Bronchial epithelial cell (primary cell): ENCODE data around the gene MAN1C1. TPM values are rescaled to one million over a fixed set of nuclear protein-coding genes. Genes with fewer than 3 reads are reported as not detected.
A peak's percentile ranks its signal among the peaks of the same experiment; 100 is the strongest.

Experiments used
- DNase-seq: peaks from one replicate; pipeline ENCODE4 v3.0.0-alpha.2; 2010; ENCODE audit warnings: low read depth
- FAIRE-seq: peaks from 2 replicates; lab custom pipeline; 2011; peaks lifted over from hg19 to GRCh38; lab: Jason Lieb, UNC
- H3K27me3 ChIP-seq: 2 replicates; pipeline ENCODE4 v1.5.1; 2011; ENCODE audit warnings: low read length; ENCODE audit not compliant: control insufficient read depth, insufficient read depth
- H3K36me3 ChIP-seq: 2 replicates; pipeline ENCODE4 v1.5.1; 2011; ENCODE audit warnings: low read length; ENCODE audit not compliant: control insufficient read depth, insufficient read depth
- H3K4me3 ChIP-seq: 2 replicates; pipeline ENCODE4 v1.5.1; 2011; ENCODE audit warnings: mild to moderate bottlenecking, low read depth, low read length, control low read depth
- CTCF ChIP-seq: IDR thresholded peaks from 2 replicates; pipeline ENCODE4 v1.5.1; 2011; ENCODE audit warnings: mild to moderate bottlenecking, moderate library complexity, low read length, control low read depth, inconsistent platforms; ENCODE audit not compliant: insufficient read depth, severe bottlenecking
- total RNA-seq: library from RNA; depleted of rRNA; stranded (reverse); fragments of >200 nt; gene quantifications from 2 replicates; pipeline ENCODE4 v1.2.1, GENCODE V29; 2014

The MAN1C1 gene
- total RNA-seq, 1 donor from 2014 or later = under 0.01 TPM

- no peak for FAIRE-seq
- Histone ChIP-seq H3K36me3 (no peaks in the 10 kb centered on the region), H3K4me3 (no peak overlapping the region), H3K27me3 (peaks cover 4% of the 10 kb centered on the region)
- DNase-seq = no peak
- TF ChIP-seq CTCF = no peak
Observed at GRCh38 chr1:25781130-25781433, 164.5 kb downstream of the MAN1C1 start.

- TF ChIP-seq CTCF = no peak
Observed at GRCh38 chr1:25782608-25783201, 166.1 kb downstream of the MAN1C1 start.

GRCh38 chr1:25784575-25785051 is 168.0 kb downstream of the MAN1C1 start:
- FAIRE-seq (peak; percentile 60), DNase-seq (no peak)
- Histone ChIP-seq H3K4me3 (no peak overlapping the region), H3K27me3 (peaks cover 2% of the 10 kb centered on the region), H3K36me3 (no peaks in the 10 kb centered on the region)
- no peak for TF ChIP-seq CTCF

More at GRCh38 chr1:25782608-25783201, 166.1 kb downstream of the MAN1C1 start:
- H3K4me3 ChIP-seq = no peak overlapping the region
- H3K36me3 ChIP-seq = no peaks in the 10 kb centered on the region
- FAIRE-seq (peak; percentile 90), DNase-seq (no peak)
- H3K27me3 ChIP-seq = peaks cover 4% of the 10 kb centered on the region

GRCh38 chr1:25785333-25786067 is 168.9 kb downstream of the MAN1C1 start:
- DNase-seq = no peak
- H3K4me3 ChIP-seq = no peak overlapping the region
- no peak for FAIRE-seq
- no peaks in the 10 kb centered on the region for H3K36me3 ChIP-seq
- TF ChIP-seq CTCF = no peak
- H3K27me3 ChIP-seq = no peaks in the 10 kb centered on the region

GRCh38 chr1:25786887-25787759 is 170.5 kb downstream of the MAN1C1 start:
- Histone ChIP-seq H3K36me3 (no peaks in the 10 kb centered on the region), H3K4me3 (no peak overlapping the region), H3K27me3 (peaks cover 2% of the 10 kb centered on the region)
- DNase-seq (peak; percentile 27), FAIRE-seq (no peak)
- no peak for TF ChIP-seq CTCF
